Colonic mucosa (tissue), 4 donors: ENCODE measurements around the gene SETD3. TPM values are rescaled to one million over a fixed set of nuclear protein-coding genes. Genes with fewer than 3 reads are reported as not detected.

ENCODE experiments used
- DNase-seq: peaks from one replicate; pipeline ENCODE4 v3.0.0-alpha.2; 2020
- H3K27ac ChIP-seq: fragments of 200-600 bp; one replicate; pipeline ENCODE4 v1.8.0; 2021
- H3K27me3 ChIP-seq: fragments of 200-600 bp; one replicate; pipeline ENCODE4 v1.8.0; 2021
- H3K36me3 ChIP-seq: fragments of 200-600 bp; one replicate; pipeline ENCODE4 v1.8.0; 2021
- H3K4me1 ChIP-seq: fragments of 200-600 bp; one replicate; pipeline ENCODE4 v1.8.0; 2021; ENCODE audit warnings: mild to moderate bottlenecking
- H3K4me3 ChIP-seq: fragments of 200-600 bp; one replicate; pipeline ENCODE4 v1.8.0; 2021
- H3K9ac ChIP-seq, 2 donors: one replicate each; pipeline ENCODE4 v1.7.0; 2013; ENCODE audit warnings: control low read depth in 2 of 2, low read depth in 2 of 2, low read length in 2 of 2
- H3K9me3 ChIP-seq: fragments of 200-600 bp; one replicate; pipeline ENCODE4 v1.8.0; 2021
- CTCF ChIP-seq: fragments of 200-600 bp; IDR thresholded peaks from one replicate; pipeline ENCODE4 v1.8.0; 2022; ENCODE audit warnings: antibody characterized with exemption, mild to moderate bottlenecking
- intact Hi-C: fragments of 100-400 bp; cut with DNase I; formaldehyde crosslinking; loops from one replicate; pipeline ENCODE4 v1.14.1; 2022
- total RNA-seq, 2 donors: library from RNA; stranded (reverse); fragmentation: NEBNext Ultra II Directional in 1 of 2; extraction: Animal tissue kit (Norgen Biotek cat#: 25700) in 1 of 2; gene quantifications; one replicate each; pipeline ENCODE4 v1.2.1, GENCODE V29; 2021
- donor health status: healthy.
- donor health status: DM: no; HTN: no; CAD: no.
- donor health status: DM: no; HTN: no; CAD: no.

The SETD3 gene
- total RNA-seq, 2 donors from 2014 or later, result 60.0 to 69.4 TPM

GRCh38 chr14:99512110-99512449 lies 31.4 kb upstream of the SETD3 start:
- H3K27ac ChIP-seq, result no peak overlapping the region

GRCh38 chr14:99511421-99512109 lies 30.9 kb upstream of the SETD3 start:
- Histone ChIP-seq H3K9me3 (no peaks in the 10 kb centered on the region), H3K27me3 (no peaks in the 10 kb centered on the region), H3K4me1 (no peaks in the 10 kb centered on the region), H3K36me3 (peaks cover 12% of the 10 kb centered on the region), H3K27ac (no peak overlapping the region), H3K9ac (peak overlapping the region in 1 of 2 donors; percentile 37), H3K4me3 (no peak overlapping the region)
- no peak for TF ChIP-seq CTCF
- DNase-seq, result peak; percentile 13
- intact Hi-C loops, result loop anchor here (10.0 kb wide), 1 partner anchor 373 kb away; no protein-coding TSS in a partner anchor

More at GRCh38 chr14:99512110-99512449, 31.4 kb upstream of the SETD3 start:
- Histone ChIP-seq H3K36me3 (peaks cover 10% of the 10 kb centered on the region), H3K9me3 (no peaks in the 10 kb centered on the region), H3K4me1 (no peaks in the 10 kb centered on the region), H3K4me3 (no peak overlapping the region), H3K9ac (no peak overlapping the region), H3K27me3 (no peaks in the 10 kb centered on the region)
- DNase-seq, result peak; percentile 14
- intact Hi-C loops, result loop anchor here (10.0 kb wide), 1 partner anchor 373 kb away; no protein-coding TSS in a partner anchor
- no peak for TF ChIP-seq CTCF

GRCh38 chr14:99510556-99511139 lies 30.0 kb upstream of the SETD3 start:
- no peak overlapping the region for H3K4me3 ChIP-seq
- H3K27me3 ChIP-seq, result no peaks in the 10 kb centered on the region
- no peaks in the 10 kb centered on the region for H3K4me1 ChIP-seq
- H3K36me3 ChIP-seq, result peaks cover 18% of the 10 kb centered on the region
- no peak overlapping the region for H3K27ac ChIP-seq
- H3K9me3 ChIP-seq, result no peaks in the 10 kb centered on the region
- TF ChIP-seq CTCF, result no peak
- intact Hi-C loops, result loop anchor here (10.0 kb wide), 1 partner anchor 374 kb away; no protein-coding TSS in a partner anchor
- DNase-seq, result no peak
- no peak overlapping the region for H3K9ac ChIP-seq

- H3K9me3 ChIP-seq, result no peaks in the 10 kb centered on the region
- peaks cover 24% of the 10 kb centered on the region for H3K36me3 ChIP-seq
- no peak overlapping the region for H3K4me3 ChIP-seq
- H3K9ac ChIP-seq, result no peak overlapping the region
- no peaks in the 10 kb centered on the region for H3K4me1 ChIP-seq
- intact Hi-C loops, result loop anchor here (10.0 kb wide), 1 partner anchor 375 kb away; no protein-coding TSS in a partner anchor
- no peak overlapping the region for H3K27ac ChIP-seq
- H3K27me3 ChIP-seq, result no peaks in the 10 kb centered on the region
- DNase-seq, result no peak
- no peak for TF ChIP-seq CTCF
These were observed 29.4 kb upstream of the SETD3 start for GRCh38 chr14:99509871-99510555.

GRCh38 chr14:99508896-99509629 lies 28.4 kb upstream of the SETD3 start:
- H3K27me3 ChIP-seq, result no peaks in the 10 kb centered on the region
- peaks cover 31% of the 10 kb centered on the region for H3K36me3 ChIP-seq
- H3K27ac ChIP-seq, result no peak overlapping the region
- DNase-seq, result peak; percentile 20
- no peaks in the 10 kb centered on the region for H3K9me3 ChIP-seq
- H3K4me3 ChIP-seq, result no peak overlapping the region
- no peak for TF ChIP-seq CTCF
- intact Hi-C loops, result no loop called here
- H3K9ac ChIP-seq, result no peak overlapping the region
- no peaks in the 10 kb centered on the region for H3K4me1 ChIP-seq
